GM23248 (cell line): ENCODE results near the gene ARTN.

Experiments
- EZH2 ChIP-seq: fragments of 200-600 bp; sonication (generic); IDR thresholded peaks from 2 replicates; pipeline ENCODE4 v1.6.1; 2018; ENCODE audit warnings: antibody characterized with exemption, mild to moderate bottlenecking; ENCODE audit not compliant: insufficient read depth, poor library complexity, severe bottlenecking
- EZH2phosphoT487 ChIP-seq: fragments of 200-600 bp; sonication (generic); IDR thresholded peaks from 2 replicates; pipeline ENCODE4 v1.6.1; 2018; ENCODE audit warnings: antibody characterized with exemption, moderate library complexity, mild to moderate bottlenecking, low read depth; ENCODE audit not compliant: insufficient read depth

- TF ChIP-seq EZH2phosphoT487, result no peak
- no peak for TF ChIP-seq EZH2
Observed at GRCh38 chr1:43975249-43975961, 41.8 kb downstream of the ARTN start.
